SU-DHL-6 (cell line): ENCODE data around the gene CFAP99.

Experiments used
- H2AFZ ChIP-seq: fragments of 200-600 bp; sonication (generic); 2 replicates; pipeline ENCODE4 v1.6.1; 2014; ENCODE audit warnings: low read depth, mild to moderate bottlenecking, moderate library complexity, mixed read lengths, antibody characterized with exemption, low read length; ENCODE audit not compliant: severe bottlenecking
- H3F3A ChIP-seq: fragments of 200-600 bp; shearing (Covaris generic); 2 replicates; pipeline ENCODE4 v1.6.0; 2016; ENCODE audit warnings: antibody characterized with exemption, mild to moderate bottlenecking; ENCODE audit not compliant: insufficient read depth
- H3K27ac ChIP-seq: fragments of 200-600 bp; sonication (generic); 2 replicates; pipeline ENCODE4 v1.5.1; 2016; ENCODE audit warnings: low read depth, mild to moderate bottlenecking, low read length, moderate library complexity, mixed read lengths
- H3K27me3 ChIP-seq: fragments of 200-600 bp; sonication (generic), shearing (Covaris generic); 2 replicates; pipeline ENCODE4 v1.6.0; 2014; ENCODE audit warnings: mild to moderate bottlenecking, low read length
- H3K36me3 ChIP-seq: fragments of 200-600 bp; sonication (generic); 2 replicates; pipeline ENCODE4 v1.6.1; 2014; ENCODE audit warnings: mild to moderate bottlenecking, low read length, mixed read lengths
- H3K4me2 ChIP-seq: fragments of 300-600, 200-600 bp; shearing (Covaris generic), sonication (generic); 2 replicates; pipeline ENCODE4 v1.6.0; 2014; ENCODE audit warnings: low read length, low read depth, mild to moderate bottlenecking; ENCODE audit not compliant: poor library complexity, severe bottlenecking
- H3K4me3 ChIP-seq: fragments of 200-600 bp; sonication (generic); 2 replicates; pipeline ENCODE4 v1.5.1; 2014; ENCODE audit warnings: antibody characterized with exemption, low read length, mild to moderate bottlenecking, mixed read lengths; ENCODE audit not compliant: insufficient read depth, poor library complexity, severe bottlenecking
- H3K79me2 ChIP-seq: fragments of 200-600 bp; sonication (generic); 2 replicates; pipeline ENCODE4 v1.6.1; 2014; ENCODE audit warnings: mild to moderate bottlenecking, low read length, moderate library complexity; ENCODE audit not compliant: insufficient read depth
- H3K9ac ChIP-seq: fragments of 200-600 bp; sonication (generic); 2 replicates; pipeline ENCODE4 v1.7.0; 2014; ENCODE audit warnings: mild to moderate bottlenecking, low read length
- H3K9me2 ChIP-seq: fragments of 200-600 bp; sonication (generic); replicated peaks from 2 replicates; pipeline ENCODE4 v1.6.1; 2014; ENCODE audit warnings: low read length; ENCODE audit not compliant: insufficient read depth
- H3K9me3 ChIP-seq: fragments of 200-600 bp; sonication (generic); 2 replicates; pipeline ENCODE4 v1.6.1; 2014; ENCODE audit warnings: low read length, mixed read lengths; ENCODE audit not compliant: insufficient read depth
- H4K20me1 ChIP-seq: fragments of 200-600 bp; sonication (generic); 2 replicates; pipeline ENCODE4 v1.6.1; 2014; ENCODE audit warnings: low read depth, mild to moderate bottlenecking, antibody characterized with exemption, low read length, moderate library complexity, mixed read lengths
- EZH2phosphoT487 ChIP-seq: fragments of 200-600 bp; sonication (generic), shearing (Covaris generic); conservative IDR thresholded peaks from 2 replicates; pipeline ENCODE4 v1.6.1; 2018; ENCODE audit warnings: mild to moderate bottlenecking, antibody characterized with exemption, low read length, moderate library complexity, mixed read lengths
- TF ChIP-seq, protein P1 (sequence below): fragments of 200-600 bp; sonication (generic); IDR thresholded peaks from one replicate; pipeline ENCODE4 v1.5.1; 2017; ENCODE audit warnings: antibody characterized with exemption, mild to moderate bottlenecking, low read length, moderate library complexity; ENCODE audit not compliant: insufficient read depth, poor library complexity, severe bottlenecking

The CFAP99 gene

DNA sequence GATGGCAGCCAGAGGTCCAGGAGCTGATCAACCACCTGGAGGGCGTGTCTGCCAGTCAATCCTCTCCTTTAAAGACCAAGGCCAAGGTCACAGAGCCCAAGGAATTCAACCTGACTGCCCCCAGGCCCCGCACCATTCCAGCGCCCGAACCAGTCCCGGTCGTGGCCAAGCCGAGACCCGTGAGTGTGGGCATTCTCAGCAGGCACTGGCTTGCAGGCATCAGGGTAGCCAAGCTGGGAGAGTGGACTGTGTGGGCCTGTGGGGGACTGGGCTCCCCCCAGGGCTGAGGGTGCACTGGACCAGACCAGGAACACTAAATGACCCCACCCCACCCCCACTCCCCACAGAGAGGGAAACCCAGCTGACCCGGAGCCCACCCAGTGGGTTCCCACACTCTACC lies 26.4 kb downstream of the CFAP99 start:
- TF ChIP-seq, protein P1, sequence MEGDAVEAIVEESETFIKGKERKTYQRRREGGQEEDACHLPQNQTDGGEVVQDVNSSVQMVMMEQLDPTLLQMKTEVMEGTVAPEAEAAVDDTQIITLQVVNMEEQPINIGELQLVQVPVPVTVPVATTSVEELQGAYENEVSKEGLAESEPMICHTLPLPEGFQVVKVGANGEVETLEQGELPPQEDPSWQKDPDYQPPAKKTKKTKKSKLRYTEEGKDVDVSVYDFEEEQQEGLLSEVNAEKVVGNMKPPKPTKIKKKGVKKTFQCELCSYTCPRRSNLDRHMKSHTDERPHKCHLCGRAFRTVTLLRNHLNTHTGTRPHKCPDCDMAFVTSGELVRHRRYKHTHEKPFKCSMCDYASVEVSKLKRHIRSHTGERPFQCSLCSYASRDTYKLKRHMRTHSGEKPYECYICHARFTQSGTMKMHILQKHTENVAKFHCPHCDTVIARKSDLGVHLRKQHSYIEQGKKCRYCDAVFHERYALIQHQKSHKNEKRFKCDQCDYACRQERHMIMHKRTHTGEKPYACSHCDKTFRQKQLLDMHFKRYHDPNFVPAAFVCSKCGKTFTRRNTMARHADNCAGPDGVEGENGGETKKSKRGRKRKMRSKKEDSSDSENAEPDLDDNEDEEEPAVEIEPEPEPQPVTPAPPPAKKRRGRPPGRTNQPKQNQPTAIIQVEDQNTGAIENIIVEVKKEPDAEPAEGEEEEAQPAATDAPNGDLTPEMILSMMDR = no peak
- TF ChIP-seq EZH2phosphoT487 = no peak
- H3K36me3 ChIP-seq = no peaks in the 10 kb centered on the region
- no peak overlapping the region for H2AFZ ChIP-seq
- no peak overlapping the region for H3K9ac ChIP-seq
- no peaks in the 10 kb centered on the region for H3K9me2 ChIP-seq
- no peaks in the 10 kb centered on the region for H3K79me2 ChIP-seq
- H3K4me2 ChIP-seq = no peak overlapping the region
- H3F3A ChIP-seq = no peaks in the 10 kb centered on the region
- no peaks in the 10 kb centered on the region for H3K27me3 ChIP-seq
- no peaks in the 10 kb centered on the region for H3K9me3 ChIP-seq
- no peak overlapping the region for H3K27ac ChIP-seq
- H4K20me1 ChIP-seq = no peaks in the 10 kb centered on the region
- H3K4me3 ChIP-seq = no peak overlapping the region

DNA sequence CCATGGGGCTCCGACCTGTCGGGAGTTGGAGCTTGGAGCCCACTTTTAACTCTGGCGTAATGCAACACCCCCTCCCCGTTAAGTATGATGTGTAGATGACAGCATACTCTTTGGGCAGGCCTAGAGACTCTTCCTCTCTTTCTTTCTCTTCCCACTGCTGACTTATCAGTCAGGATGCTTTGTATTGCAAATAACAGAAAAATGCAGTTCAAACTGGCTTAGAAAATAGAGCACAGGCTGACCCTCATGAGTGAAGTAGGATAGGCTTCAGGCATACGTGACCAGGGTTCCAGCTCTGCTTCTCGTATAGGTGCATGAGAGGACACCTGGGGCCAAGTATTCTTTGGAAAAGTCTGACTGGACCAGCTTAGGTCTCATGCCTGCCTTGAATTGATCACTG lies 26.8 kb downstream of the CFAP99 start:
- no peak overlapping the region for H2AFZ ChIP-seq
- no peaks in the 10 kb centered on the region for H3K79me2 ChIP-seq
- no peak overlapping the region for H3K27ac ChIP-seq
- H3K4me3 ChIP-seq = no peak overlapping the region
- H4K20me1 ChIP-seq = no peaks in the 10 kb centered on the region
- H3K9me2 ChIP-seq = no peaks in the 10 kb centered on the region
- no peaks in the 10 kb centered on the region for H3F3A ChIP-seq
- no peaks in the 10 kb centered on the region for H3K9me3 ChIP-seq
- H3K36me3 ChIP-seq = no peaks in the 10 kb centered on the region
- TF ChIP-seq, protein P1 = no peak
- TF ChIP-seq EZH2phosphoT487 = no peak
- H3K4me2 ChIP-seq = no peak overlapping the region
- H3K27me3 ChIP-seq = no peaks in the 10 kb centered on the region
- H3K9ac ChIP-seq = no peak overlapping the region

DNA sequence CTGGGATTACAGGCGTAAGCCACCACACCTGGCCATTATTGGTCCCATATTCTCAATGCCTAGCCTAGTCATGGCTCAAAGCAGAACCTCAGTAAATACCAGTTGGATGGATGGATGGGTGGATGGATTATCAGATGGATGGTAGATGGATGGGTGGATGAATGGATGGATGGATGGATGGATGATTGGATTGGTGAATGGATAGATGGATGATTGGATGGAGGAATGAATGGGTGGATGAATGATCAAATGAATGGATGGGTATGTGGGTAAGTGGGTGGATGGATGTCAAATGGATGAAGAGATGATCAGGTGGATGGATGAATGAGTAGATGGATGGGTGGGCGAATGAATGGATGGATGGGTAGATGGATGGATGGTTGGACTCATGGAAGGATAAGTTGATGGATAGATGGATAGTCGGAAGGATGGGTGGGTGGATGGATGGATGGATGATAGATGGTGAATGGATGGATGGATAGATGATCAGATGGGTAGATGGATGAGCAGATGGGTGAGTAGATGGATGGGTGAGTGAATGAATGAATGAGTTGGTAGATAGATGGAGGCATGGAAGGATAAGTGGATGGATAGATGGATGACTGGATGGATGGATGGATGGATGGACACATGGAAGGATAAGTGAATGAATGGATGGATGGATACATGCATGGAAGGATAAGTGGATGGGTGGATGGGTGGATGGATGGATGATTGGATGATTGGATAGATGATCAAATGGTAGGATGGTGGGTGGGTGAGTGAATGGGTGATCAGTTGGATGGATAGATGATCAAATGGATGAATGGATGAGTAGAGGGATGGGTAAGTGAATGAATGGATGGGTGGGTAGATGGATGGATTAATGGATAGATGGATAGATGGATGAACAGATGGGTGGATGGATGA lies 28.2 kb downstream of the CFAP99 start:
- Histone ChIP-seq H2AFZ (no peak overlapping the region), H3K9ac (no peak overlapping the region), H3K9me3 (no peaks in the 10 kb centered on the region), H3K36me3 (no peaks in the 10 kb centered on the region), H4K20me1 (no peaks in the 10 kb centered on the region), H3K79me2 (no peaks in the 10 kb centered on the region), H3K27me3 (no peaks in the 10 kb centered on the region), H3K4me3 (no peak overlapping the region), H3K9me2 (no peaks in the 10 kb centered on the region), H3F3A (no peaks in the 10 kb centered on the region), H3K4me2 (no peak overlapping the region), H3K27ac (no peak overlapping the region)
- TF ChIP-seq, protein P1 = no peak
- TF ChIP-seq EZH2phosphoT487 = no peak
